ENCODE results near the gene RWDD4. TPM values are rescaled to one million over a fixed set of nuclear protein-coding genes. Genes with fewer than 3 reads are reported as not detected.

RWDD4 gene
- 27.3 and 31.5 TPM in 2 replicates for total RNA-seq

DNA sequence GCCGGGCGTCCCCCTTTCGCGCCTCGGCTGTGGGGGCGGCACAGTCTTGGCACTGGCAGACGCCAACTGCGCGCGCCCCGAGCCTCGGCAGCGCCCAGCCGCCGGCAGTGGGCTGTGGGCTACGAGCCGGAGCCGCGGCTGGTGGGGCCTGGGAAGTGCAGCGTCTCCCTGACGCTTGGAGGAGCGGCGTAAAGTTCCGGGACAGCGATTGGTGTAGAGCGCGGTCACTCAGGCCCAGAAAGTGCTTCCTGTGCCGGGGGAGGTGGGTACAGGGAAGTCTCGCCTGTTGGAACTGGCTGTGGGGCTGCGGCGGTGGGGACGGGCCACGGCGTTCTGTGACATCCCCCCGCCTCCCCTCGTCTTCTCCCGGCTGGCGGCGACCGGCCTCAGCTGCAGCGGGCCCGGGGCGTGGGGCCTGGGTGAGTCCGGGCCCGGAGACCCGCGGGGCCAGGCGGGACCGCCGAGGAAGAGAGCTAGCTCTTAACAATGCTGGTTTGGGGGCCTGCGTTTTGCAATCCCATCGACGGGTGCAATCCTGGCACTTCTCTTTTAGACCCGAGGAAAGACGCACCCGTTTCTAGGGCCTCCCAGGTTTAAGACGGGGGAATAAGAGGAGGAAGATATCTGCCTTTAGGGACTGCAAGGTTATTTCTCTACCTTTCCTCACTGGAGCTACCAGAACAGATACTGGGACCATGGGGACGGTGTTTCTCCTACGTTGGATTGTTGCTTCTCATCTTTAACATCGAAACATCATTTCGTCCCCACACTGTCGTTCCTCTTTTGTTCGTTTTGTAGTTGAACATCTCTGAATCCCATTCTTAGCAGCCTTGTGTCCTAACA lies at the start of gene RWDD4, which contains the start of gene TRAPPC11:
Gene RWDD4, minus strand, starts transcription at position 157 of the 843 bp plus-strand sequence. CDS start 233 bp downstream, outside the sequence.
Gene TRAPPC11, plus strand, starts transcription at position 265 of the 843 bp plus-strand sequence. CDS start 4,575 bp downstream, outside the sequence.
- intact Hi-C loops (cut with micrococcal nuclease): loop anchor here (1.0 to 5.0 kb wide), 4 partner anchors 155 to 1166 kb away; partner anchors contain the start of genes ACSL1, CDKN2AIP and CENPU
- peak within 1 kb of the TSS; percentile 82 for H3K4me3 Mint-ChIP-seq
- DNase-seq: peak; percentile 98
- peaks cover 14% of the 10 kb centered on the region for H3K36me3 Mint-ChIP-seq (ENCODE audit: low read depth)
- peaks cover 30% of the 10 kb centered on the region for H3K4me1 Mint-ChIP-seq
- no peaks in the 10 kb centered on the region for H3K27me3 Mint-ChIP-seq
- peak within 1 kb of the TSS; percentile 96 for H3K27ac Mint-ChIP-seq
- no peaks in the 10 kb centered on the region for H3K9me3 Mint-ChIP-seq

DNA sequence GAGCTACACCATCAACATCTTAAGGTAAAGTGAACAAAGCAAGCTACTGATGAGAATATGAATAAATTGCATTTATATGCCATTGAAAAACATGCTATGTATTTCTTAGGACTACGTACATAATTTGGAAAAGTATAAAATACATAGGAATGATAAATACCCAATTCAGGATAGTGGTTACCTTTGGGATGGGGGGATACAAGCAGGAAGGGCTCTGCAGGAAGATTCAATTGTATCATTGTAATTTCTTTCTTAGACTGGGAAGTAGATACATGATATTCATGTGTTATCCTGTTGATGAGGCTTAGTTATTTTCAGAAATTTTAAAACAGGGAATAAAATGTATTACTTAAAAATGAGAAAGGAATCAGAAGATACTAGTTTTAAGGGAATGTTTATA lies 43.5 kb upstream of the RWDD4 start:
- Mint-ChIP-seq H3K4me3 (no peak overlapping the region), H3K9me3 (no peaks in the 10 kb centered on the region), H3K4me1 (no peaks in the 10 kb centered on the region), H3K36me3 (ENCODE audit: low read depth) (peaks cover 63% of the 10 kb centered on the region), H3K27ac (no peak overlapping the region), H3K27me3 (no peaks in the 10 kb centered on the region)
- intact Hi-C loops (cut with micrococcal nuclease): no loop called here
- DNase-seq: no peak

DNA sequence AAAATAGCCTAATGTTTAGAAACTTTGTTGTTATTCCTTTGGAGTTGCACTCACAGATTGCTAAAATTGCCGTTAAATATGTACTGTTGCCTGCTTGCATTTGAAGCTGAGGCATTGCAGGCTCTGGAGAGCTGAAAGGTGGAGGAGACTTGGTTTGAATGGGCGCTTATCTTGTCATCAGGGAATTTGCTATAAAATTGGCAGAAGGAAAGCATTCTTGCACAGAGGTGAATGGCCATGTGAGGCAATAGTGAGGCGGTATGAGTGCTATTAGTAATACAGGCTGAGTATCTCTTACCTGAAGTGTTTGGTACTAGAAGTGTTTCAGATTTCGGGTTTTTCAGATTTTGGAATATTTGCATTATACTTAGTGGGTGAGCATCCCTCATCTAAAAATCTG lies 41.4 kb upstream of the RWDD4 start:
- no peak for DNase-seq
- no peaks in the 10 kb centered on the region for H3K9me3 Mint-ChIP-seq
- no peak overlapping the region for H3K27ac Mint-ChIP-seq
- no peaks in the 10 kb centered on the region for H3K27me3 Mint-ChIP-seq
- H3K36me3 Mint-ChIP-seq (ENCODE audit: low read depth): peaks cover 68% of the 10 kb centered on the region
- no peak overlapping the region for H3K4me3 Mint-ChIP-seq
- intact Hi-C loops (cut with micrococcal nuclease): no loop called here
- no peaks in the 10 kb centered on the region for H3K4me1 Mint-ChIP-seq

DNA sequence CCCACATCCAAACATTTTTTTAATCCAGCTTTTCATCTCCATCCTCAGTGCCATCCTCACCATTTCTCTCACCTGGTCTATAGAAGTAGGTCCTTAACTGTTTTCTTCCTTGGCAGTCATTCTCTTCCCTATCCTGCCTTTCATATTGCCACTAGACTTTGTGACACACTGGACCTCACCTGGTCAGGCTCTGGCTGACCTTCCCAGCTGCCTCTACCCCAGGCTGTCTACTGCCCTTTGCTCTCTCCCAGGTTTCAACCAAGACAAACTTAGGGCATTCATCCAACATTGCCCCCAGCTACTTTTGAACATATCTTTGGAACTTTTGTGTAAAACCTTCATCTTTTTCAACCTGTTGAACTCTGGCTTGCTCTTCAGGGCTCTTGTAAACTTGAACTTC lies 39.9 kb upstream of the RWDD4 start:
- H3K9me3 Mint-ChIP-seq: no peaks in the 10 kb centered on the region
- no peak overlapping the region for H3K4me3 Mint-ChIP-seq
- H3K27me3 Mint-ChIP-seq: no peaks in the 10 kb centered on the region
- H3K36me3 Mint-ChIP-seq (ENCODE audit: low read depth): peaks cover 66% of the 10 kb centered on the region
- DNase-seq: no peak
- H3K4me1 Mint-ChIP-seq: no peaks in the 10 kb centered on the region
- intact Hi-C loops (cut with micrococcal nuclease): no loop called here
- no peak overlapping the region for H3K27ac Mint-ChIP-seq

DNA sequence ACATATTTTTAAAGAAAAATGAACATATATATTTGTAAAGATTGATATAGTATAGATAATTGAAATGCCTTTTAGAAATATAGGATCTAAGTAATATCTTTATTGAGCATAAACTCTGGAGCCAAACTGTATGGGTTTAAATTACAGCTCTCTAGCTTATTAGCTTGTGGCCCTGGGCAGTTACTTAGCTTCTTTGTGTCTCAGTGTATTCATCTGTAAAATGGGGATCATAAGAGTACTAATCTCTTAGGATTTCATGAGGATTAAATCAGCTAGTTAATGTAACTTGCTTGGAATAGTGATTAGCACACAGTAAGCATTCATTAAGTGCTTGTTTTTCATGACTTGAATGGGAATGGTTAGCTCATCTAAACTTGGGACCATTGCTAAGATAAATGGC lies 32.9 kb upstream of the RWDD4 start:
- Mint-ChIP-seq H3K4me3 (no peak overlapping the region), H3K36me3 (ENCODE audit: low read depth) (peaks cover 43% of the 10 kb centered on the region), H3K27ac (no peak overlapping the region), H3K27me3 (no peaks in the 10 kb centered on the region), H3K9me3 (no peaks in the 10 kb centered on the region), H3K4me1 (no peaks in the 10 kb centered on the region)
- intact Hi-C loops (cut with micrococcal nuclease): no loop called here
- no peak for DNase-seq

DNA sequence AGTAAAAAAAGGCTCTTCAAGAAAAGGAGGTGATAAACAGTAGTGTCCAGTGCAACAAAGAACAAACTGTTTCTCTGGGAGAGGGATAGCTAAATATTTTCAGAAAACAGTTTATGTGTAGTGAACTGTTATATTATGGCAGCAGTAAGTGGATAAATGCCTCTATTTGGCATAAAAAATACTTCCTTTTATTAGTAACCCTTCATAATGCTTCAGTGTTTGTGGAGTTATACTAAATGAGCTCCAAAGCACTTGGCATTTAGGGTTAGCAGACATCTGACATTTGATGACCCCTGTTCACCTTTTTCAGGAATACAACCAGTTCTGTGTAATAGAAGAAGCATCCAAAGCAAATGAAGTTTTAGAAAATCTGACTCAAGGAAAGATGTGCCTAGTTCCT lies 32.0 kb upstream of the RWDD4 start:
- Mint-ChIP-seq H3K4me3 (no peak overlapping the region), H3K4me1 (no peaks in the 10 kb centered on the region), H3K9me3 (no peaks in the 10 kb centered on the region), H3K36me3 (ENCODE audit: low read depth) (peaks cover 38% of the 10 kb centered on the region), H3K27me3 (no peaks in the 10 kb centered on the region), H3K27ac (no peak overlapping the region)
- intact Hi-C loops (cut with micrococcal nuclease): no loop called here
- no peak for DNase-seq

DNA sequence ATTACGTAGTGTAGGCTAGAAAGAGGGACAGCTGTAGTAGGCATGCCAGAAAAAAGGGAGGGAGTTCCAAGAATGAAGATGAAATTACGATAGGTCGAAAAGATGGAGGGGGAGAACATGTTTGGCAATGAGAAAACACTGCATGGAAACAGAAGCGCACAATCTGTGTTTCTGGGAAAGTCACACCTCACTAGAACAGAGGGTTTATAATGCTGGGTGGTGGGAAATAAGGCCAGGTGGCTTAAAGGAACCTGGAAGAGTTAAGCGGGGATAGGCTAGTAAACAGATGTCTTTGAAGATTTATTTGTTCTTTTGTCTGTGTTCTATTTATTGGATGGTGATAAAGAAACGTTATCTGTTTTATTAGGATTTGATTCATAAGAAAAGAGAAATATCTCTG lies 29.2 kb upstream of the RWDD4 start:
- H3K4me1 Mint-ChIP-seq: no peaks in the 10 kb centered on the region
- intact Hi-C loops (cut with micrococcal nuclease): no loop called here
- H3K9me3 Mint-ChIP-seq: no peaks in the 10 kb centered on the region
- no peaks in the 10 kb centered on the region for H3K27me3 Mint-ChIP-seq
- no peak for DNase-seq
- H3K36me3 Mint-ChIP-seq (ENCODE audit: low read depth): peaks cover 42% of the 10 kb centered on the region
- no peak overlapping the region for H3K4me3 Mint-ChIP-seq
- H3K27ac Mint-ChIP-seq: no peak overlapping the region

DNA sequence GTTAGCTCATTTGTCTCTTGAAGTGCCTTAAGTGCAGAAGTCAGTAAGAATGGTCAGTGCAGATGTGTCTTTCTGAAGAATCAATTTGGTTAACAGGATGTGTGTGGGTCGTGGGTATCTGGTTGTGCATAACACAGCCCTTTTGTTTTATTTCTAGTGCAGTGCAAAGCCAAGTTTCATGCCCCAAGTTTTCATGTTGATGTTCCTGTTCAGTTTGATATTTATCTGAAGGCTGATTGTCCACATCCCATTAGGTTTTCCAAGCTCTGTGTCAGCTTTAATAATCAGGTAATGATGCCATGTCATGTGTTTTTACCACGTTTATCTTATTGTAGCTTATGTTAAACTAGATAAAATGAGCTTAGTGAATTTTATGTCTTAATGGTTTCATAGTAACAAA lies 27.5 kb upstream of the RWDD4 start:
- H3K4me1 Mint-ChIP-seq: no peaks in the 10 kb centered on the region
- no peak overlapping the region for H3K4me3 Mint-ChIP-seq
- H3K27me3 Mint-ChIP-seq: no peaks in the 10 kb centered on the region
- peaks cover 41% of the 10 kb centered on the region for H3K36me3 Mint-ChIP-seq (ENCODE audit: low read depth)
- intact Hi-C loops (cut with micrococcal nuclease): no loop called here
- DNase-seq: no peak
- H3K27ac Mint-ChIP-seq: no peak overlapping the region
- H3K9me3 Mint-ChIP-seq: no peaks in the 10 kb centered on the region

DNA sequence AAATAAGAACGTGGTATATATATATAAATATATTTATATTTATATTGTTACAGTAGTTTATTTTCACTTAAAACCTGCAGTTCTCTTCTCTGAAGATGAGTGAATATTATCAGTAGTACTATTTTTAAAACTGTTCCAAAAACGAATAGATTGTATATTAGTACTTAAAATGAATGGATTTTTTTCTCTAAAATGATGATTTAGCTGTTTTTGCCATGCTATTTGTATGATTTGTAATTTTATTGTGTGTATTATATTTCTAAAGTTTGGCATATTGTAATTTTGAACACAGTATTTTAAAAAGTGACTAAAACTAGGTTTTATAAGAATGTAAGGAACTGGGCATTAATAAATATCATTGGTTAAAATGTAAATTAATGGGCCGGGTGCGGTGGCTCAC lies 22.1 kb upstream of the RWDD4 start:
- Mint-ChIP-seq H3K36me3 (ENCODE audit: low read depth) (peaks cover 37% of the 10 kb centered on the region), H3K27ac (no peak overlapping the region), H3K4me1 (peaks cover 2% of the 10 kb centered on the region), H3K4me3 (no peak overlapping the region), H3K9me3 (no peaks in the 10 kb centered on the region), H3K27me3 (no peaks in the 10 kb centered on the region)
- no peak for DNase-seq
- intact Hi-C loops (cut with micrococcal nuclease): no loop called here

DNA sequence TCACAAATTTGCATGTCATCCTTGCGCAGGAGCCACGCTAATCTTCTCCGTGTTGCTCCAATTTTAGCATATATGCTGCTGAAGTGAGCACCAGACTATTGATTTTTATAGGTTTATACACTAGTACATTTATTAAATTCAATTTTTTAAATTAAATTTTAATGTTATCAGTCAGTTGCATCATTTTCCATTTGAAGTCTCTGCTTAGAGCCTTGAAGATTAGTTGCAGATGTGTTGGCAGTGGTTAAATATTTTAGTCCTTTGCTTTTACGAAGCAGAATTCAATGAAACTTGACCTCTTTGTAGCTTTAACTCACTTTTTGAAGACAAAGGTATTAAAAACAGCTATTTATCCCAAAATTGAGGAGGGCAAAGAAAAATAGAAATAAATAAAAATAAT lies 16.6 kb upstream of the RWDD4 start:
- no peak overlapping the region for H3K4me3 Mint-ChIP-seq
- H3K27me3 Mint-ChIP-seq: no peaks in the 10 kb centered on the region
- DNase-seq: no peak
- H3K36me3 Mint-ChIP-seq (ENCODE audit: low read depth): peaks cover 19% of the 10 kb centered on the region
- H3K4me1 Mint-ChIP-seq: peaks cover 2% of the 10 kb centered on the region
- no peaks in the 10 kb centered on the region for H3K9me3 Mint-ChIP-seq
- H3K27ac Mint-ChIP-seq: no peak overlapping the region
- intact Hi-C loops (cut with micrococcal nuclease): no loop called here

DNA sequence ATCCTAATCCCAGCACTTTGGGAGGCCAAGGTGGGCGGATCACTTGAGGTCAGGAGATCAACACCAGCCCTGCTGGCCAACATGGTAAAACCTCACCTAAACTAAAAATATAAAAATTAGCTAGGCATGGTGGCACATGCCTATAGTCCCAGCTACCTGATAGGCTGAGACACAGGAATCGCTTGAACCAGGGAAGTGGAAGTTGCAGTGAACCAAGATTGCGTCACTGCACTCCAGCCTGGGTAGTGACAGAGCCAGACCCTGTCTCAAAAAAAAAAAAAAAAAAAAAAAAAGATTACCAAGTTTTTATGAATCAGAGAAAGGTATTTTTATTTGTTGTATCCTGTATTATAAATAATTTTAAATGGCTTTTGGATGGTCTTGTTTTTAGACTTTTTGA lies 15.2 kb upstream of the RWDD4 start:
- no peak for DNase-seq
- H3K27ac Mint-ChIP-seq: no peak overlapping the region
- intact Hi-C loops (cut with micrococcal nuclease): no loop called here
- H3K9me3 Mint-ChIP-seq: no peaks in the 10 kb centered on the region
- no peaks in the 10 kb centered on the region for H3K27me3 Mint-ChIP-seq
- no peak overlapping the region for H3K4me3 Mint-ChIP-seq
- peaks cover 2% of the 10 kb centered on the region for H3K4me1 Mint-ChIP-seq
- H3K36me3 Mint-ChIP-seq (ENCODE audit: low read depth): peaks cover 26% of the 10 kb centered on the region

DNA sequence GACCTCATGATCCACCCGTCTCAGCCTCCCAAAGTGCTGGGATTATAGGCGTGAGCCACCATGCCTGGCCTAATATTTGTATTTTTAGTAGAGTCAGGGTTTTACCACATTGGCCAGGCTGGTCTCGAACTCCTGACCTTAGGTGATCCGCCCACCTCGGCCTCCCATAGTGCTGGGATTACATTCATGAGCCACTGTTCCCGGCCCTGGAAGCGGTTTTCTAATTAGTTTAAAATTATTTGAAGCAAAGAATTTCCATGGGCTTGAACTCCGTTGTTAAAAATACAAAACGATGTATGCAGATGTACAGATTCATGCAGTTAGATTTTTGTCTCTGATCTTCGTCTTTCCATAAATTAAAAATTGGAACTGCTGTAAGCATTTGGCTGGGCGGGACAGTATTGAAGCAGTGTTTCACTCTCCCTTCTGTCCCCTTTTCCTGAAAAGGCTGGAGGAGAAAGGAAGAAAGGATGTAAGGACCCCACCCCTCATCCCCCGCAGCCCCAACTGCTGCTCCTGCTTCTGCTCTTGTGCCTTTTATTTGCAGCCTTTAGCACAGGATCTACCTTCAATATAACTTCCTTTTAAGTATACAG lies 12.1 kb upstream of the RWDD4 start:
- no peak for DNase-seq
- H3K4me1 Mint-ChIP-seq: no peaks in the 10 kb centered on the region
- no peak overlapping the region for H3K27ac Mint-ChIP-seq
- no peaks in the 10 kb centered on the region for H3K27me3 Mint-ChIP-seq
- no peak overlapping the region for H3K4me3 Mint-ChIP-seq
- intact Hi-C loops (cut with micrococcal nuclease): no loop called here
- no peaks in the 10 kb centered on the region for H3K9me3 Mint-ChIP-seq
- H3K36me3 Mint-ChIP-seq (ENCODE audit: low read depth): peaks cover 30% of the 10 kb centered on the region

DNA sequence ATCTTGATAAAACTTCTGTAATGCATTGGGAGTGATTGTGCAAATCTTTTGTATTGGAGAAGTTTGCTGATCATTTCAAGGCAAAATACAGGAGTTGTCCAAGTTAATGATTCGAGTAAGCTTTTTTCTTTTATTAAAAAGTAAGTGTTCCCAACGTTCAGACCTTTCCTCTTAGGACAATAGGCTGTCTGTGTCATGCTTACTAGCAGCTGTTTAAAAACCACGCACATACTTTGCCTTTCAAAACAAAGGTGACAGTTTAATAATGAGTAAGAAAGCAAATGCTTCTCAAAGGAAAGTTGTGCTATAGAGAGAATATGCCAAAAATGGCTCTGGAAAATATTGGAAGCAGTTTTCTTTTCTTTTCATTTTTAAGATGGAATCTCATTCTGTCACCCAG lies 11.3 kb upstream of the RWDD4 start:
- Mint-ChIP-seq H3K9me3 (no peaks in the 10 kb centered on the region), H3K4me1 (no peaks in the 10 kb centered on the region), H3K4me3 (no peak overlapping the region), H3K27me3 (no peaks in the 10 kb centered on the region), H3K36me3 (ENCODE audit: low read depth) (peaks cover 35% of the 10 kb centered on the region), H3K27ac (no peak overlapping the region)
- intact Hi-C loops (cut with micrococcal nuclease): no loop called here
- no peak for DNase-seq

DNA sequence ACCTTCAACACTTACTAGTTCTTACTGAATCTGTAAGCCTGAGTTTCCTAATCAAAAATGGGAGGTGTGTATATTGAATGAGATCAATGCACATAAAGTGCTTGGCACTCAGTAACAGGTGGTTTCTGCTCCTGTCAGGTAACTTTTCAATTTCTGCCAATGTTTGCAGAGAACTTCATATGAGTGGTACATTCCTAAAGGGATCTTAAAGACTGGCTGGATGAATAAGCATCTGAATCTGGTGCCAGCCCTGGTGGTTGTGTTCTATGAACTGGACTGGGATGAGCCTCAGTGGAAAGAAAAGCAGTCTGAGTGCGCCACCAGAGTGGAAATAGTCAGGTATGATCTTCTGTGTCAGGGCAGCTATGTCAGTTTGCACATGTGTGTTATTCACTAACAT lies 7.1 kb upstream of the RWDD4 start:
- DNase-seq: no peak
- H3K27ac Mint-ChIP-seq: no peak overlapping the region
- H3K9me3 Mint-ChIP-seq: no peaks in the 10 kb centered on the region
- H3K4me1 Mint-ChIP-seq: peaks cover 2% of the 10 kb centered on the region
- no peak overlapping the region for H3K4me3 Mint-ChIP-seq
- no peaks in the 10 kb centered on the region for H3K27me3 Mint-ChIP-seq
- intact Hi-C loops (cut with micrococcal nuclease): no loop called here
- H3K36me3 Mint-ChIP-seq (ENCODE audit: low read depth): peaks cover 33% of the 10 kb centered on the region

Measured in activated CD4-positive, alpha-beta T cell treated with anti-CD3 and anti-CD28 coated beads, Interleukin-2, amount 10 ng/mL, durations not matched to agents 24 days and 14 days (primary cell).